Tibial artery (tissue), 4 donors: ENCODE measurements around the gene MECP2.

Experiments
- DNase-seq, 2 donors: peaks; one replicate each; pipeline ENCODE4 v3.0.0-alpha.2; 2019
- H3K27ac ChIP-seq, 2 donors: fragments of 200-600 bp; sonication (generic) in 1 of 2; 1 replicate in 1 of 2; 2 replicates in 1 of 2; pipeline ENCODE4 v1.5.1; 2018 to 2019; ENCODE audit warnings: mild to moderate bottlenecking in 1 of 2
- H3K27me3 ChIP-seq, 2 donors: fragments of 200-600 bp; sonication (generic) in 1 of 2; one replicate each; pipeline versions ENCODE4 v1.5.1 to v1.6.0; 2016 to 2019
- H3K36me3 ChIP-seq, 3 donors: fragments of 200-600 bp; sonication (generic) in 2 of 3; one replicate each; pipeline ENCODE4 v1.5.1; 2016 to 2019; ENCODE audit warnings: mild to moderate bottlenecking in 2 of 3
- H3K4me1 ChIP-seq, 4 donors: fragments of 200-600 bp; sonication (generic) in 2 of 4; 1 replicate in 3 of 4; 2 replicates in 1 of 4; pipeline ENCODE4 v1.5.1; 2016 to 2019
- H3K4me3 ChIP-seq, 2 donors: fragments of 200-600 bp; sonication (generic) in 1 of 2; 1 replicate in 1 of 2; 2 replicates in 1 of 2; pipeline ENCODE4 v1.5.1; 2018 to 2019; ENCODE audit warnings: mild to moderate bottlenecking in 2 of 2
- H3K9me3 ChIP-seq, 3 donors: fragments of 200-600 bp; sonication (generic) in 1 of 3; one replicate each; pipeline ENCODE4 v1.5.1; 2016 to 2019
- CTCF ChIP-seq, 2 experiments: fragments of 200-600 bp in 1 of 2; fragments of 450-650 bp in 1 of 2; IDR thresholded peaks; one replicate each; pipeline ENCODE4 v1.5.1; 2017 to 2019; ENCODE audit warnings: antibody characterized with exemption in 2 of 2, mild to moderate bottlenecking in 1 of 2, moderate library complexity in 1 of 2
- intact Hi-C: fragments of 100-400 bp; cut with DNase I; formaldehyde crosslinking; loops from one replicate; pipeline ENCODE4 v1.15.0; 2023; ENCODE audit warnings: low total_unique reads

The MECP2 gene

GRCh38 chrX:154074199-154074598, 23.3 kb downstream of the MECP2 start:
- H3K4me3 ChIP-seq, result no peak overlapping the region
- H3K36me3 ChIP-seq, result no peaks in the 10 kb centered on the region
- H3K4me1 ChIP-seq, result peaks cover 0 to 43% (median 7%) of the 10 kb centered on the region in 4 donors
- TF ChIP-seq CTCF (IDR thresholded peaks at IDR 0.05), result no peak
- H3K27ac ChIP-seq, result no peak overlapping the region
- H3K27me3 ChIP-seq, result no peaks in the 10 kb centered on the region
- H3K9me3 ChIP-seq, result no peaks in the 10 kb centered on the region
- DNase-seq, result no peak
- intact Hi-C loops, result no loop called here

GRCh38 chrX:154072192-154072591, 25.3 kb downstream of the MECP2 start:
- Histone ChIP-seq H3K27ac (no peak overlapping the region), H3K4me3 (no peak overlapping the region), H3K4me1 (peaks cover 0 to 55% (median 7%) of the 10 kb centered on the region in 4 donors), H3K36me3 (no peaks in the 10 kb centered on the region), H3K9me3 (no peaks in the 10 kb centered on the region), H3K27me3 (no peaks in the 10 kb centered on the region)
- intact Hi-C loops, result no loop called here
- no peak for DNase-seq
- TF ChIP-seq CTCF (IDR thresholded peaks at IDR 0.05), result no peak

GRCh38 chrX:154068560-154068959, 29.0 kb downstream of the MECP2 start:
- Histone ChIP-seq H3K27ac (no peak overlapping the region), H3K9me3 (no peaks in the 10 kb centered on the region), H3K36me3 (no peaks in the 10 kb centered on the region), H3K27me3 (no peaks in the 10 kb centered on the region), H3K4me1 (peaks cover 0 to 67% (median 8%) of the 10 kb centered on the region in 4 donors), H3K4me3 (no peak overlapping the region)
- DNase-seq, result no peak
- no peak for TF ChIP-seq CTCF (IDR thresholded peaks at IDR 0.05)
- intact Hi-C loops, result no loop called here

- H3K27ac ChIP-seq, result no peak overlapping the region
- no peak overlapping the region for H3K4me3 ChIP-seq
- no peak for TF ChIP-seq CTCF (IDR thresholded peaks at IDR 0.05)
- no peaks in the 10 kb centered on the region for H3K9me3 ChIP-seq
- H3K36me3 ChIP-seq, result no peaks in the 10 kb centered on the region
- H3K4me1 ChIP-seq, result peaks cover 0 to 89% (median 15%) of the 10 kb centered on the region in 4 donors
- no peaks in the 10 kb centered on the region for H3K27me3 ChIP-seq
- intact Hi-C loops, result no loop called here
- no peak for DNase-seq
Measured at GRCh38 chrX:154064637-154065435, 32.7 kb downstream of the MECP2 start.

GRCh38 chrX:154063234-154063633, 34.3 kb downstream of the MECP2 start:
- H3K27ac ChIP-seq, result no peak overlapping the region
- H3K4me3 ChIP-seq, result no peak overlapping the region
- no peaks in the 10 kb centered on the region for H3K36me3 ChIP-seq
- H3K4me1 ChIP-seq, result peaks cover 0 to 95% (median 19%) of the 10 kb centered on the region in 4 donors
- H3K9me3 ChIP-seq, result no peaks in the 10 kb centered on the region
- DNase-seq, result no peak
- intact Hi-C loops, result no loop called here
- H3K27me3 ChIP-seq, result no peaks in the 10 kb centered on the region
- no peak for TF ChIP-seq CTCF (IDR thresholded peaks at IDR 0.05)
